ENCODE measurements around the gene CHGA.

GRCh38 chr14:92946847-92947545 lies 24.0 kb downstream of the CHGA start:
- TF ChIP-seq, protein P1, sequence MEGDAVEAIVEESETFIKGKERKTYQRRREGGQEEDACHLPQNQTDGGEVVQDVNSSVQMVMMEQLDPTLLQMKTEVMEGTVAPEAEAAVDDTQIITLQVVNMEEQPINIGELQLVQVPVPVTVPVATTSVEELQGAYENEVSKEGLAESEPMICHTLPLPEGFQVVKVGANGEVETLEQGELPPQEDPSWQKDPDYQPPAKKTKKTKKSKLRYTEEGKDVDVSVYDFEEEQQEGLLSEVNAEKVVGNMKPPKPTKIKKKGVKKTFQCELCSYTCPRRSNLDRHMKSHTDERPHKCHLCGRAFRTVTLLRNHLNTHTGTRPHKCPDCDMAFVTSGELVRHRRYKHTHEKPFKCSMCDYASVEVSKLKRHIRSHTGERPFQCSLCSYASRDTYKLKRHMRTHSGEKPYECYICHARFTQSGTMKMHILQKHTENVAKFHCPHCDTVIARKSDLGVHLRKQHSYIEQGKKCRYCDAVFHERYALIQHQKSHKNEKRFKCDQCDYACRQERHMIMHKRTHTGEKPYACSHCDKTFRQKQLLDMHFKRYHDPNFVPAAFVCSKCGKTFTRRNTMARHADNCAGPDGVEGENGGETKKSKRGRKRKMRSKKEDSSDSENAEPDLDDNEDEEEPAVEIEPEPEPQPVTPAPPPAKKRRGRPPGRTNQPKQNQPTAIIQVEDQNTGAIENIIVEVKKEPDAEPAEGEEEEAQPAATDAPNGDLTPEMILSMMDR (IDR thresholded peaks at IDR 0.05 in 2 of 3, conservative IDR thresholded peaks at IDR 0.05 in 1 of 3; ENCODE audit: borderline replicate concordance in 1 of 3, insufficient read depth in 1 of 3, low read depth in 2 of 3, low read length in 2 of 3), result no peak
- TF ChIP-seq REST (IDR thresholded peaks at IDR 0.05; ENCODE audit: low read depth) (no peak), POLR2AphosphoS5 (IDR thresholded peaks at IDR 0.05; ENCODE audit: low read depth, low read length) (no peak), POLR2A (IDR thresholded peaks at IDR 0.05; ENCODE audit: borderline replicate concordance, extremely low read depth, insufficient read depth, insufficient read length) (no peak), CBX3 (IDR thresholded peaks at IDR 0.05; ENCODE audit: low read depth) (no peak), JUND (IDR thresholded peaks at IDR 0.05) (no peak), EZH2 (IDR thresholded peaks at IDR 0.05) (no peak), ELF1 (IDR thresholded peaks at IDR 0.05; ENCODE audit: borderline replicate concordance, low read depth) (no peak), CEBPB (IDR thresholded peaks at IDR 0.05; ENCODE audit: low read depth) (no peak), SP1 (IDR thresholded peaks at IDR 0.05; ENCODE audit: low read depth) (no peak), ATF3 (IDR thresholded peaks at IDR 0.05) (no peak)
- TF ChIP-seq, protein P2, sequence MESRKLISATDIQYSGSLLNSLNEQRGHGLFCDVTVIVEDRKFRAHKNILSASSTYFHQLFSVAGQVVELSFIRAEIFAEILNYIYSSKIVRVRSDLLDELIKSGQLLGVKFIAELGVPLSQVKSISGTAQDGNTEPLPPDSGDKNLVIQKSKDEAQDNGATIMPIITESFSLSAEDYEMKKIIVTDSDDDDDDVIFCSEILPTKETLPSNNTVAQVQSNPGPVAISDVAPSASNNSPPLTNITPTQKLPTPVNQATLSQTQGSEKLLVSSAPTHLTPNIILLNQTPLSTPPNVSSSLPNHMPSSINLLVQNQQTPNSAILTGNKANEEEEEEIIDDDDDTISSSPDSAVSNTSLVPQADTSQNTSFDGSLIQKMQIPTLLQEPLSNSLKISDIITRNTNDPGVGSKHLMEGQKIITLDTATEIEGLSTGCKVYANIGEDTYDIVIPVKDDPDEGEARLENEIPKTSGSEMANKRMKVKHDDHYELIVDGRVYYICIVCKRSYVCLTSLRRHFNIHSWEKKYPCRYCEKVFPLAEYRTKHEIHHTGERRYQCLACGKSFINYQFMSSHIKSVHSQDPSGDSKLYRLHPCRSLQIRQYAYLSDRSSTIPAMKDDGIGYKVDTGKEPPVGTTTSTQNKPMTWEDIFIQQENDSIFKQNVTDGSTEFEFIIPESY (IDR thresholded peaks at IDR 0.05; ENCODE audit: extremely low read depth, insufficient replicate concordance, low read length), result no peak
- TF ChIP-seq, protein P3, sequence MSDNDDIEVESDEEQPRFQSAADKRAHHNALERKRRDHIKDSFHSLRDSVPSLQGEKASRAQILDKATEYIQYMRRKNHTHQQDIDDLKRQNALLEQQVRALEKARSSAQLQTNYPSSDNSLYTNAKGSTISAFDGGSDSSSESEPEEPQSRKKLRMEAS (IDR thresholded peaks at IDR 0.05), result no peak

Data from HCT116 (cell line).